NCI-H146 (cell line): Measurements from ENCODE around the gene MYO18B.

Experiments used
- DNase-seq: peaks from one replicate; lab custom pipeline; 2025; lab: John Stamatoyannopoulos, UW

MYO18B gene

DNA sequence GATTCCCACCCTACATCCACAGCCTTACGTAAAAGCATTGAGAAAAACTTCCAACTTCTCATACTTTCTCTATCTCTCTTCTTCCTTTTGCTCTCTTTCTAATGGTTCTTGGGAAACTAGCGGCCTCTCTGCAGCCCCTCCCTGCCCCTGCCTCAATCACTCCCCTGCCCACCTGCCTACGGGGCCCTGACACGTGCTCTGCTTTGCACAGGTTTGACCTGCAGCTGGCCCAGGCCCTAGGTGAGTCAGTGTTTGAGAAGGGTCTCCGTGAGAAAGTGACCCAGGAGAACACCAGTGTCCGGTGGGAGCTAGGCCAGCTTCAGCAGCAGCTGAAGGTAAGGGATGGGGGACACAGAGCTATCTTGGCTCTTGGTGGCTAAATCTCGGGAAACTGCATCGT lies 160.4 kb downstream of the MYO18B start:
- DNase-seq: no peak

DNA sequence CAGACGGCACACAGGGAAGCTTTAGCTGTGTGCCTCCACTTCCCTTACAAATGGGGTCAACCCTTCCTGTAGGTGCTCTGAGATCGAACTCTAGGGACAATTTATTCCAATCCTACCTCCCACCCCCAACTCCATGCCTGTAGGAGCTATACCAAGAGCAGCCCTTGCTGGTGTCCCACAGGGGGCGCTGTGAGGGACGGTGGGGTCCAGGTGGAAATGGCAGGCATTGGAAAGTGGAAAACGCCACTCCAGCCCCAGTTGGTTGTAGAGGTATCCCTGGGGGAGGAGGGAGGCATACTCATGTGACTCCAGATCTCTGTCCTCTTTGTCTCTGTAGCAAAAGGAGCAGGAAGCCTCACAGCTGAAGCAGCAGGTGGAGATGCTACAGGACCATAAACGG lies 161.3 kb downstream of the MYO18B start:
- peak; percentile 74 for DNase-seq

GRCh38 chr22:25908212-25908611 lies 166.2 kb downstream of the MYO18B start:
- DNase-seq: no peak

GRCh38 chr22:25908755-25909154 lies 166.8 kb downstream of the MYO18B start:
- DNase-seq: peak; percentile 3

- no peak for DNase-seq
These were observed 167.8 kb downstream of the MYO18B start for GRCh38 chr22:25909614-25910387.

DNA sequence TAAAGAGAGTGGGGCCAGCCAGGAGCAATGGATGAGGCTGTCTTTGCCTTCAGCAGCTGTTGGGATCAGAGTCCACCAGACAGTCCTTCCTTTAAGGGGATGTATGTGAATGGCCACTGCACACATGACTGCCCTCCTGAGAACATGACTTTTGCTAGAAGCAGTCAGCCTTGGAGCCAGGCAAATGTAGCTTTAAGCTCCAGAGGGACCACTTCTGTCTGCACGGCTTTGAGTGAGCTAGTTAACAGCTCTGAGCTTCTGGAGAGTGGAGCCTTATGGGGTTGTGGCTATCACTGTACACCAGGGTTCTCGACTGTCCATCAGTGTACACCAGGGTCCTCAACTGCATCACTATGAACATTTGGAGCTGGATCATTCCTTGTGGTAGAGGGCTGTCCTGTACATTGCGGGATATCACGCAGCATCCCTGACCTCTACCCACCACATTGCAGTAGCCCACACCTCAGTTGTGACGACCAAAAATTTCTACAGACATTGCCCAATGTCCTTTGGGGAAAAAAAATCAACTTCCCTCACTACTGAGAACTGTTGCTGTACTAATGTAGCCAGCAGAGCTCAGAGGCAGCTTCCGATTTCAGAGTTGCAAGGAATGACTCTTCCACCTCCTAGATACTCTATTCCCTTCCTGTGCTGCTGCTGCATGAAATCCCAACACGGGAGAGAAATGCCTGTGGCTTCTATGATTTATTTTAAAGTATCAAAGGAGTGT lies 169.4 kb downstream of the MYO18B start:
- DNase-seq: no peak

DNA sequence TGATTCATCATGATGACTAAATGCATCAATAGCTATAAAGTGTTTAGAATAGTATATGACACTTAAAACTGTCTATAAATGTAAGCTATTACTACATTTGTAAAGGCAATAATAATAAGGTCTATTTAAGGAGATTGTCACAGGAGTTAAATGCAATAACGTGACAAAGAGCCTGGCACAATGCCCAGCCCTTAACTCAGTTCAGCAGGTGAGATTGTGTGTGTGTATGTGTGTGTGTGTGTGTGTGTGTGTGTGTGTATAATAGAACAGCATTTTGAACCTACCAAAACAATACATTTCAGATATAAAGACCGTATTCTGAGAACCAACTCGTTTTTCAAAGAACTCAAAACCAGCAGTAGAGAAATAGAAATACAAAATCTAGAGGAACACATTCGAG lies 177.5 kb downstream of the MYO18B start:
- DNase-seq: peak; percentile 88

DNA sequence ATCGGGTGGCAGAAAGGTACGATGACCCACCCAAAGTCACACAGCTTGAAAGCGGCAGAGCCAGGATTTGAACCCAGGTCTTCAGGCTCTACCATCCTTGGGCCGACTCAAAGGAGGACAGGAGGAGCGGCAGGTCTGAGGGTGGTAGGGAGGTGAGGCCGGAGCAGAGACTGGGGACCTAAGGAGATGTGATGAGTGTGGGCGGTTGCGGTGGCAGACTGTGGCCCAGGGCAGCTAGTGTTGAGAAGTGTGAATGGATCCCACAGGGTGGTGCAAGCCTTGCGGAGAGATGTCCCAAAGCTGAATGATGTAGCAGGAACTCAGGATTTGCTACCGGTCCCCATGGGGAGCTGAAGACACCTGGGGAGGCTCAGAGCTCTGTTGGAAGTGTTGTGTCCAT lies 180.2 kb downstream of the MYO18B start:
- no peak for DNase-seq

DNA sequence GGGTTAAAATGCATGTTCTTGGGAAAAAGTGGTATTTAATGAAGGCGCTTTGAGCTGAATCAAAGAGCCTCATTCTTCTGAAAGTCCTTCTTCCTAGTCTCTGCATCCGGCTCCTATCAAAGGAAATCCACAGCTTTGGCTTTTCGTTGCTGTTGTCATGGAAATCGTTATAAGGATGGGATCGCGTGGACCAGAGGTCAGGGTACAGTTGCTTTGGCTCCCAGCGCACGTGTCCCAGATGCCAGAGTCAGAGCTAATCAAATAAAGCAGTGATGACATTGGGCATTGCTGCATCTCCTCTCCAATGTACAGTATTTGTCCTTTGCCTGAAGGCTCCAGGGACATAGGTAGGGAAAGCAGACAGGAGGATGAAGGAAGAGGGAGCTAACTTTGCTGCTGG lies 181.9 kb downstream of the MYO18B start:
- no peak for DNase-seq

- peak; percentile 76 for DNase-seq
These were observed 186.1 kb downstream of the MYO18B start for GRCh38 chr22:25928038-25928437.

- peak; percentile 62 for DNase-seq
These were observed 187.4 kb downstream of the MYO18B start for GRCh38 chr22:25929321-25929878.

DNA sequence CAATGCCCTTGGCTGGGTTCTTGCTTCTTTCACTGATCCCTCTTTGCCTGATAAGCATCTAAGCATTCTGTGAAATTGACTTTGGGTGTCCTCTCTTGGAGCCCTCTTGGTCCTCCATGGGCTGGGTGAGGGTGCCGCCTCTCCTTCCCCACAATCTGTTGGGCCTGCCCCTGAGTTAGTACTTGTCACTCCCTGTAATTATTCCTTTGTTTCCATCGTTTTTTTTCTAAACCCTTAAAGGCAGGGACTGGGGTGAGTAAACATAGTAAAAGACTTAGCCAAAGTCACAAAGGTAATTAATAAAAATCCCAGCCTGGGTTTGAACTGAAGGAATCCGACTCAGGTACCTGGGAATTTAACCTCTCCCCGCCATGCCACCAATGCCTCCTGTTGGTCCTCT lies 188.1 kb downstream of the MYO18B start:
- DNase-seq: peak; percentile 67

- DNase-seq: peak; percentile 99
These were observed 188.9 kb downstream of the MYO18B start for GRCh38 chr22:25930788-25931310.

GRCh38 chr22:25933158-25933788 lies 191.3 kb downstream of the MYO18B start:
- DNase-seq: no peak

DNA sequence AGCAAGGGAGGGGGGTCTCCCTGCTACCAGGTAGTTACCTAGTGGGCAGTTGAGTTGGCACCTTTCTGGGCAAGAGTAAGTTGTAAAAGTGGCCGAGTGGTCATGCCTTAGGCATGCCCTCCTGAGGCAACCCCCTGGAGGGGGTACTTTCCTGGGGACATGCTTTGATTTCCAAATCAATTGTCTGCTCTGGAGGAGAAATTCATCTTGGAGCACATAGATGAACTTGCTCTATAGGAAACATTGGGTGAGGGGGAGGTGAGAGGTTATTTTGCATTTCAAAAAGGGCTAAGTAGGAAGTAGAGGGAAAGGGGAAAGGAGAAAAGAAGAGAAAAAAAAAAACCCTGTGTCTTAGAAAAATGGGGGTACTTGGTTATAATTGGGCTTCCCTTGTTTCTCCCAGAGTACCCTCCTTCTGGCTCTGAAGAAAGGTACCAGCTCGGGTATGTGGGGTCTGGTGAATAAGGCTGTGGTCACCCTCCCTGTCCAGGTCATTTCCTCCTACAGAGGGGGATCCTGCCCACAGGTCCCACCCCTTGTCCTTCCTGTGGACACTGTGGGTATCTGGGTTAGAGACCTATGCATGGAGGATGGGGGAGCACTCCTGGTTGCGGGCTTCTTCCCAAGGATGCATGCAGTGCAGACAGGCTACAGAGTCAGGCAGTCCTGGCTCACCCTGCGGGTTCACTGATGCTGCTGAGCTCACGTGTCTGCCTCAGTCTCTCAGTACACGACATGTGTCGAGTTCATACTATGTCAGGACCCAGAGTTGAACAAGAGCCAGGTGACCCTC lies 193.5 kb downstream of the MYO18B start:
- DNase-seq: no peak

- DNase-seq: no peak
These were observed 196.2 kb downstream of the MYO18B start for GRCh38 chr22:25938151-25938550.

DNA sequence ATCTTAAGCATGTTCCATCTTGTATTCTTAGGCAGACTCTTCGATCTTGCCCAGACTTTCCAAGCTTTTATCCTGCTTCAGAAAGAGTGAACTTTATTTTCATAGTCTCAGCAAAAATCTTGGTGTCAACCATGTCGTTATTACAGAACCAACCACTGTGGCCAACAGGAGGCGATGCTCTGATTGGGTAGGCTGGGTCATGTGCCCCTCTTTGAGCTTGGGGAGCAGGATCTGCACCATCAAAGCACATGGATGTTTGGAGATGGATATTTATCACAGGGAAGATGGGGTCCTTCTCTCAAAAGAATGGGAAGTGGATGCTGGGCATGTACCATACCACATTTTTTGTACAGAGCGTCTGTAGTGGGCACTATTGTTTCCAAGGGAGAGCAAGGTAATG lies 197.4 kb downstream of the MYO18B start:
- no peak for DNase-seq

- no peak for DNase-seq
These were observed 198.5 kb downstream of the MYO18B start for GRCh38 chr22:25940479-25940878.

- DNase-seq: no peak
These were observed 199.5 kb downstream of the MYO18B start for GRCh38 chr22:25941365-25941960.

GRCh38 chr22:25942115-25942855 lies 200.3 kb downstream of the MYO18B start:
- DNase-seq: peak; percentile 71
